HEK293 (cell line): ENCODE data around the gene RASGRP1.

Source experiments
- GLI2 ChIP-seq: fragments of 450-650 bp; formaldehyde crosslinking; IDR thresholded peaks from 2 replicates; pipeline ENCODE4; 2017; ENCODE audit warnings: missing biosample characterization, missing genetic modification characterization, low read depth, borderline replicate concordance
- KLF8 ChIP-seq: fragments of 450-650 bp; formaldehyde crosslinking; IDR thresholded peaks from 2 replicates; pipeline ENCODE4 v1.5.1; 2016; ENCODE audit warnings: missing biosample characterization, missing genetic modification characterization
- MEIS1 ChIP-seq: sonication (generic); formaldehyde crosslinking; IDR thresholded peaks from 2 replicates; pipeline ENCODE4 v1.8.1; 2022; ENCODE audit warnings: missing genetic modification reagents, mild to moderate bottlenecking, borderline replicate concordance
- PRDM1 ChIP-seq: fragments of 450-650 bp; formaldehyde crosslinking; IDR thresholded peaks from 2 replicates; pipeline ENCODE4; 2016; ENCODE audit warnings: missing biosample characterization, missing genetic modification characterization
- SETDB1 ChIP-seq: IDR thresholded peaks from one replicate; pipeline ENCODE4 v1.6.1; 2017; ENCODE audit warnings: mild to moderate bottlenecking, low read length, moderate library complexity, mixed read lengths; ENCODE audit not compliant: insufficient read length
- SP7 ChIP-seq: fragments of 450-650 bp; formaldehyde crosslinking; IDR thresholded peaks from 2 replicates; pipeline ENCODE4 v1.5.1; 2016; ENCODE audit warnings: missing biosample characterization, missing genetic modification characterization
- YY2 ChIP-seq: fragments of 450-650 bp; formaldehyde crosslinking; IDR thresholded peaks from 2 replicates; pipeline ENCODE4 v1.5.1; 2016; ENCODE audit warnings: missing biosample characterization, missing genetic modification characterization
- ZFP3 ChIP-seq: fragments of 450-650 bp; formaldehyde crosslinking; IDR thresholded peaks from 2 replicates; pipeline ENCODE4 v1.5.1; 2016; ENCODE audit warnings: low read depth, missing biosample characterization, missing genetic modification characterization
- ZFP37 ChIP-seq: fragments of 450-650 bp; formaldehyde crosslinking; IDR thresholded peaks from 2 replicates; pipeline ENCODE4 v1.5.1; 2016; ENCODE audit warnings: missing biosample characterization, missing genetic modification characterization
- ZIC2 ChIP-seq: fragments of 450-650 bp; formaldehyde crosslinking; IDR thresholded peaks from 2 replicates; pipeline ENCODE4 v1.5.1; 2016; ENCODE audit warnings: missing biosample characterization, missing genetic modification characterization
- ZNF121 ChIP-seq: fragments of 450-650 bp; formaldehyde crosslinking; IDR thresholded peaks from 2 replicates; pipeline ENCODE4 v1.5.1; 2016; ENCODE audit warnings: missing biosample characterization, missing genetic modification characterization
- ZNF311 ChIP-seq: fragments of 450-650 bp; formaldehyde crosslinking; IDR thresholded peaks from 2 replicates; pipeline ENCODE4 v1.5.1; 2017; ENCODE audit warnings: missing biosample characterization, missing genetic modification characterization, borderline replicate concordance
- ZNF423 ChIP-seq: fragments of 450-650 bp; formaldehyde crosslinking; IDR thresholded peaks from 2 replicates; pipeline ENCODE4 v1.5.1; 2016; ENCODE audit warnings: missing biosample characterization, missing genetic modification characterization
- ZNF473 ChIP-seq: fragments of 450-650 bp; formaldehyde crosslinking; IDR thresholded peaks from 2 replicates; pipeline ENCODE4 v1.5.1; 2017; ENCODE audit warnings: missing biosample characterization, missing genetic modification characterization
- ZNF48 ChIP-seq: fragments of 450-650 bp; formaldehyde crosslinking; IDR thresholded peaks from 2 replicates; pipeline ENCODE4 v1.5.1; 2016; ENCODE audit warnings: missing biosample characterization, missing genetic modification characterization
- ZNF521 ChIP-seq: fragments of 450-650 bp; formaldehyde crosslinking; IDR thresholded peaks from 2 replicates; pipeline ENCODE4 v1.5.1; 2017; ENCODE audit warnings: missing biosample characterization, mild to moderate bottlenecking, missing genetic modification characterization
- ZNF623 ChIP-seq: fragments of 450-650 bp; formaldehyde crosslinking; IDR thresholded peaks from 2 replicates; pipeline ENCODE4 v1.5.1; 2016; ENCODE audit warnings: missing biosample characterization, missing genetic modification characterization
- ZNF670 ChIP-seq: fragments of 450-650 bp; formaldehyde crosslinking; IDR thresholded peaks from 2 replicates; pipeline ENCODE4 v1.5.1; 2016; ENCODE audit warnings: missing biosample characterization, missing genetic modification characterization, low read depth
- ZNF785 ChIP-seq: fragments of 450-650 bp; formaldehyde crosslinking; IDR thresholded peaks from 2 replicates; pipeline ENCODE4 v1.5.1; 2016; ENCODE audit warnings: missing biosample characterization, missing genetic modification characterization
- ZNF792 ChIP-seq: fragments of 450-650 bp; formaldehyde crosslinking; IDR thresholded peaks from 2 replicates; pipeline ENCODE4 v1.5.1; 2016; ENCODE audit warnings: missing biosample characterization, missing genetic modification characterization
- ZSCAN16 ChIP-seq: fragments of 450-650 bp; formaldehyde crosslinking; IDR thresholded peaks from 2 replicates; pipeline ENCODE4 v1.5.1; 2016; ENCODE audit warnings: missing biosample characterization, missing genetic modification characterization
- TF ChIP-seq, protein P1 (sequence below): fragments of 450-650 bp; formaldehyde crosslinking; IDR thresholded peaks from 2 replicates; pipeline ENCODE4 v1.5.1; 2016; ENCODE audit warnings: missing biosample characterization, missing genetic modification characterization
- TF ChIP-seq, protein P2 (sequence below): fragments of 450-650 bp; formaldehyde crosslinking; IDR thresholded peaks from 2 replicates; pipeline ENCODE4 v1.5.1; 2016; ENCODE audit warnings: missing biosample characterization, missing genetic modification characterization, borderline replicate concordance
- TF ChIP-seq, protein P3 (sequence below): fragments of 450-650 bp; formaldehyde crosslinking; IDR thresholded peaks from 2 replicates; pipeline ENCODE4 v1.5.1; 2016; ENCODE audit warnings: missing biosample characterization, missing genetic modification characterization

Gene RASGRP1

DNA sequence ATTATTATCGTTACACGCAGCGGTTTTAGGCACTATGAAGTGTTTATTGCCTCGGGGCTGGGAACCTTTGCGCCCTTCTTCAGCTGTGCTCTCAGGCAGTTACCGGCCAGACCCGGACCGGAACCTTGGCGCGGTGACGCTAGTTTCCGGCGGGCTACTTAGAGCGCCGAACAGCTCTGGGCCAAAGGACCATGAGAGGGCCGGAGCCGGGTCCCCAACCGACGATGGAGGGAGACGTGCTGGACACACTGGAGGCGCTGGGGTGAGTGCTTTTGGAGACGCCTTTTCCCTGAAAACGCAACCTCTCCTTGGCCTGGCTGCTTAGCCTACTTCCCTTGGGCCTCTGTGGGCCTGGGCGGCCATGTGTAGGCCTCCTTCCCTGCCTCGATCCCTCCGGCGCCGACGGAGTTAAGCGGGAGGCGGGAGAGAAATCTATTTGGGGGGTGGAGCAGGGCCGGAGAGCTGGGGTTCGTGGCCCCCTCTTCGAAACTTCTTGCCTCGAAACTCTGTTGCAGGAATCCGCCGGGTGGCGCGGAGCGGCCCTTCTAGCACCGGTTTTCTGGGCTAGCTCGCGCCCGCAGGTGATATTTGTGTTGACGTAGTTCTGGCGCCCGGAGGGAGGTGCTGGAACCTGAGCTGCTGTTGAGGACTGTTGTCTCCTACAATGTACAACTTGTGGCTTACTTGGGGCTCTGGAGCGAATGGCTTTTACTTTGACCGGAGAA, 110.5 kb downstream of the RASGRP1 start, which contains the start of gene FAM98B (continued):
- TF ChIP-seq SETDB1 (no peak), SP7 (tag by site-specific recombination) (peak; percentile 80), KLF8 (peak; percentile 74), ZNF785 (tag by site-specific recombination) (no peak), ZNF792 (tag by site-specific recombination) (no peak; the same call in 1 of the 2 replicates), PRDM1 (tag by site-specific recombination) (peak; percentile 50), ZNF670 (tag by site-specific recombination) (no peak), ZNF121 (tag by site-specific recombination) (peak; percentile 63; the same call in 1 of the 2 replicates), ZNF48 (no peak), ZSCAN16 (tag by site-specific recombination) (no peak), ZIC2 (no peak), ZNF473 (tag by site-specific recombination) (no peak), GLI2 (tag by site-specific recombination) (no peak), MEIS1 (no peak), ZFP37 (tag by site-specific recombination) (peak; percentile 74; the same call in 1 of the 2 replicates), ZNF623 (tag by site-specific recombination) (peak; percentile 20; the same call in 1 of the 2 replicates), YY2 (tag by site-specific recombination) (peak; percentile 45; the same call in 1 of the 2 replicates), ZFP3 (tag by site-specific recombination) (no peak), ZNF311 (tag by site-specific recombination) (no peak), ZNF423 (tag by site-specific recombination) (no peak), ZNF521 (tag by site-specific recombination) (no peak)
- TF ChIP-seq, protein P1, sequence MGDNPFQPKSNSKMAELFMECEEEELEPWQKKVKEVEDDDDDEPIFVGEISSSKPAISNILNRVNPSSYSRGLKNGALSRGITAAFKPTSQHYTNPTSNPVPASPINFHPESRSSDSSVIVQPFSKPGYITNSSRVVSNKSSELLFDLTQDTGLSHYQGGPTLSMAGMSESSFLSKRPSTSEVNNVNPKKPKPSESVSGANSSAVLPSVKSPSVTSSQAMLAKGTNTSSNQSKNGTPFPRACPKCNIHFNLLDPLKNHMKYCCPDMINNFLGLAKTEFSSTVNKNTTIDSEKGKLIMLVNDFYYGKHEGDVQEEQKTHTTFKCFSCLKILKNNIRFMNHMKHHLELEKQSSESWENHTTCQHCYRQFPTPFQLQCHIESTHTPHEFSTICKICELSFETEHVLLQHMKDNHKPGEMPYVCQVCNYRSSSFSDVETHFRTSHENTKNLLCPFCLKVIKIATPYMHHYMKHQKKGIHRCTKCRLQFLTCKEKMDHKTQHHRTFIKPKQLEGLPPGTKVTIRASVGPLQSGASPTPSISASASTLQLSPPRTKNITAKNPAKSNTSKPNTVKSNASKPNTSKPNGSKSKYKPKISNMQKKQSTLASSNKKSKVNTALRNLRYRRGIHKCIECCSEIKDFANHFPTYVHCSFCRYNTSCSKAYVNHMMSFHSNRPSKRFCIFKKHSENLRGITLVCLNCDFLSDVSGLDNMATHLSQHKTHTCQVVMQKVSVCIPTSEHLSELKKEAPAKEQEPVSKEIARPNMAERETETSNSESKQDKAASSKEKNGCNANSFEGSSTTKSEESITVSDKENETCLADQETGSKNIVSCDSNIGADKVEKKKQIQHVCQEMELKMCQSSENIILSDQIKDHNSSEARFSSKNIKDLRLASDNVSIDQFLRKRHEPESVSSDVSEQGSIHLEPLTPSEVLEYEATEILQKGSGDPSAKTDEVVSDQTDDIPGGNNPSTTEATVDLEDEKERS (tag by site-specific recombination): no peak
- TF ChIP-seq, protein P2, sequence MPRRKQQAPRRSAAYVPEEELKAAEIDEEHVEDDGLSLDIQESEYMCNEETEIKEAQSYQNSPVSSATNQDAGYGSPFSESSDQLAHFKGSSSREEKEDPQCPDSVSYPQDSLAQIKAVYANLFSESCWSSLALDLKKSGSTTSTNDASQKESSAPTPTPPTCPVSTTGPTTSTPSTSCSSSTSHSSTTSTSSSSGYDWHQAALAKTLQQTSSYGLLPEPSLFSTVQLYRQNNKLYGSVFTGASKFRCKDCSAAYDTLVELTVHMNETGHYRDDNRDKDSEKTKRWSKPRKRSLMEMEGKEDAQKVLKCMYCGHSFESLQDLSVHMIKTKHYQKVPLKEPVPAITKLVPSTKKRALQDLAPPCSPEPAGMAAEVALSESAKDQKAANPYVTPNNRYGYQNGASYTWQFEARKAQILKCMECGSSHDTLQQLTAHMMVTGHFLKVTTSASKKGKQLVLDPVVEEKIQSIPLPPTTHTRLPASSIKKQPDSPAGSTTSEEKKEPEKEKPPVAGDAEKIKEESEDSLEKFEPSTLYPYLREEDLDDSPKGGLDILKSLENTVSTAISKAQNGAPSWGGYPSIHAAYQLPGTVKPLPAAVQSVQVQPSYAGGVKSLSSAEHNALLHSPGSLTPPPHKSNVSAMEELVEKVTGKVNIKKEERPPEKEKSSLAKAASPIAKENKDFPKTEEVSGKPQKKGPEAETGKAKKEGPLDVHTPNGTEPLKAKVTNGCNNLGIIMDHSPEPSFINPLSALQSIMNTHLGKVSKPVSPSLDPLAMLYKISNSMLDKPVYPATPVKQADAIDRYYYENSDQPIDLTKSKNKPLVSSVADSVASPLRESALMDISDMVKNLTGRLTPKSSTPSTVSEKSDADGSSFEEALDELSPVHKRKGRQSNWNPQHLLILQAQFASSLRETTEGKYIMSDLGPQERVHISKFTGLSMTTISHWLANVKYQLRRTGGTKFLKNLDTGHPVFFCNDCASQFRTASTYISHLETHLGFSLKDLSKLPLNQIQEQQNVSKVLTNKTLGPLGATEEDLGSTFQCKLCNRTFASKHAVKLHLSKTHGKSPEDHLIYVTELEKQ (tag by site-specific recombination): no peak
- TF ChIP-seq, protein P3, sequence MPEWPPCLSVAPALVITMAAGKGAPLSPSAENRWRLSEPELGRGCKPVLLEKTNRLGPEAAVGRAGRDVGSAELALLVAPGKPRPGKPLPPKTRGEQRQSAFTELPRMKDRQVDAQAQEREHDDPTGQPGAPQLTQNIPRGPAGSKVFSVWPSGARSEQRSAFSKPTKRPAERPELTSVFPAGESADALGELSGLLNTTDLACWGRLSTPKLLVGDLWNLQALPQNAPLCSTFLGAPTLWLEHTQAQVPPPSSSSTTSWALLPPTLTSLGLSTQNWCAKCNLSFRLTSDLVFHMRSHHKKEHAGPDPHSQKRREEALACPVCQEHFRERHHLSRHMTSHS (tag by site-specific recombination): no peak
